OCI-LY1 (cell line): ENCODE results near the gene MYO18B.

ENCODE experiments used
- EZH2 ChIP-seq: fragments of 200-600 bp; sonication (generic), shearing (Covaris generic); IDR thresholded peaks from 2 replicates; pipeline ENCODE4 v1.8.0; 2017; ENCODE audit warnings: borderline replicate concordance, mixed run types, mild to moderate bottlenecking, antibody characterized with exemption, low read length, moderate library complexity, mixed read lengths
- TF ChIP-seq, protein P1 (sequence below): fragments of 200-600 bp; sonication (generic), shearing (Covaris generic); IDR thresholded peaks from 2 replicates; pipeline ENCODE4 v1.5.1; 2017; ENCODE audit warnings: mild to moderate bottlenecking, antibody characterized with exemption, low read length, moderate library complexity, mixed read lengths

DNA sequence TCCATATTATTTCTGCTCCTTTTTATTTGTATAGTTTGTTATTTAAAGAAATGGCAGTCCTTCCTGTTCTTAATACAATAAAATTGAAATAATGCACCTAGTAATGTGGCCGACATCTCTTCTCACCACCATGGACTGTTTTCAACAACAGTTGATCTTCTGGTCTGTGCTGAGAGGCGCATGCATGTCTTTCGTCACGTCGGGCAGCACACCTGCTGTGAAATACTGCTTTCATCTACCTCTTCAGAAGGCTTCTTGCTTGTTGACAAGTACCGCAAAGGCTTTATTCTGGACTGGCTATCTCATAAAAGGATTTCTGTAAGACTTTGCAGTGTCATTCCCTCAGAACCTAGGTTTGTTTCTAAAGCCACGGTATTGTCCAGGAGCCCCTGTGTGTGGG is 13.9 kb upstream of the MYO18B start:
- TF ChIP-seq, protein P1, sequence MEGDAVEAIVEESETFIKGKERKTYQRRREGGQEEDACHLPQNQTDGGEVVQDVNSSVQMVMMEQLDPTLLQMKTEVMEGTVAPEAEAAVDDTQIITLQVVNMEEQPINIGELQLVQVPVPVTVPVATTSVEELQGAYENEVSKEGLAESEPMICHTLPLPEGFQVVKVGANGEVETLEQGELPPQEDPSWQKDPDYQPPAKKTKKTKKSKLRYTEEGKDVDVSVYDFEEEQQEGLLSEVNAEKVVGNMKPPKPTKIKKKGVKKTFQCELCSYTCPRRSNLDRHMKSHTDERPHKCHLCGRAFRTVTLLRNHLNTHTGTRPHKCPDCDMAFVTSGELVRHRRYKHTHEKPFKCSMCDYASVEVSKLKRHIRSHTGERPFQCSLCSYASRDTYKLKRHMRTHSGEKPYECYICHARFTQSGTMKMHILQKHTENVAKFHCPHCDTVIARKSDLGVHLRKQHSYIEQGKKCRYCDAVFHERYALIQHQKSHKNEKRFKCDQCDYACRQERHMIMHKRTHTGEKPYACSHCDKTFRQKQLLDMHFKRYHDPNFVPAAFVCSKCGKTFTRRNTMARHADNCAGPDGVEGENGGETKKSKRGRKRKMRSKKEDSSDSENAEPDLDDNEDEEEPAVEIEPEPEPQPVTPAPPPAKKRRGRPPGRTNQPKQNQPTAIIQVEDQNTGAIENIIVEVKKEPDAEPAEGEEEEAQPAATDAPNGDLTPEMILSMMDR: no peak
- TF ChIP-seq EZH2: no peak
